Measurements from ENCODE around the gene TIGD3. TPM values are rescaled to one million over a fixed set of nuclear protein-coding genes. Genes with fewer than 3 reads are reported as not detected.

Gene TIGD3
- total and polyA plus RNA-seq, 9 of the 15 experiments (the other 6 are each of a cell fraction or from before 2014, with no cell fraction given) = 0.06 to 1.3 (median 0.56) TPM

DNA sequence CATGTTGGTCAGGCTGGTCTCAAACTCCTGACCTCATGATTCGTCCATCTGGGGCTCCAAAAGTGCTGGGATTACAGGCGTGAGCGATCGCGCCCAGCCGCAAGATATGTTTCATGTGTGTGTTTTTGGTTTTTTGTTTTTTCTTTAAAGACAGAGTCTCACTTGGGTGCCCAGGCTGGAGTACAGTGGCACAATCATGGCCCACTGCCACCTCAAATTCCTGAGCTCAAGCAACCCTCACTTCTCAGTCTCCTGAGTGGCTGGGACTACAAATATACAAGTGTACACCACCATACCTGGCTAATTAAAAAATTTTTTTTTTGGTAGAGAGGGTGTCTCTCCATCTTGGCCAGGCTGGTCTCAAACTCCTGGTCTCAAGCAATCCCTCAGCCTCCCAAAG lies 8.4 kb downstream of the TIGD3 start (continued):
- TF ChIP-seq CLOCK (CRISPR knock-in tag; IDR thresholded peaks at IDR 0.05; ENCODE audit: borderline replicate concordance) (no peak), RFX1 (IDR thresholded peaks at IDR 0.05) (no peak), SAP30 (IDR thresholded peaks at IDR 0.05; ENCODE audit: borderline replicate concordance, insufficient read depth, low read depth, low read length, poor library complexity, severe bottlenecking) (no peak), ZNF354B (CRISPR knock-in tag; IDR thresholded peaks at IDR 0.05) (no peak), ZNF586 (CRISPR knock-in tag; conservative IDR thresholded peaks at IDR 0.05) (no peak), MGA (IDR thresholded peaks at IDR 0.05) (no peak), RREB1 (CRISPR knock-in tag; IDR thresholded peaks at IDR 0.05) (no peak)
